Measurements from ENCODE around the gene SKAP2.

SKAP2 gene

GRCh38 chr7:26777385-26777784, 87.0 kb downstream of the SKAP2 start:
- DNase-seq (ENCODE audit: low read depth) = no peak

GRCh38 chr7:26760501-26760900, 103.9 kb downstream of the SKAP2 start:
- no peak for DNase-seq (ENCODE audit: low read depth)

- DNase-seq (ENCODE audit: low read depth) = no peak
Measured at GRCh38 chr7:26759108-26759507, 105.3 kb downstream of the SKAP2 start.

GRCh38 chr7:26743205-26743604, 121.2 kb downstream of the SKAP2 start:
- DNase-seq (ENCODE audit: low read depth) = no peak

- DNase-seq (ENCODE audit: low read depth) = no peak
Measured at GRCh38 chr7:26735976-26736600, 128.3 kb downstream of the SKAP2 start.

- no peak for DNase-seq (ENCODE audit: low read depth)
Measured at GRCh38 chr7:26729150-26729775, 135.1 kb downstream of the SKAP2 start.

GRCh38 chr7:26726051-26726450, 138.3 kb downstream of the SKAP2 start:
- no peak for DNase-seq (ENCODE audit: low read depth)

GRCh38 chr7:26724795-26725194, 139.6 kb downstream of the SKAP2 start:
- no peak for DNase-seq (ENCODE audit: low read depth)

- no peak for DNase-seq (ENCODE audit: low read depth)
Measured at GRCh38 chr7:26723129-26723528, 141.3 kb downstream of the SKAP2 start.

- no peak for DNase-seq (ENCODE audit: low read depth)
Measured at GRCh38 chr7:26721450-26721849, 142.9 kb downstream of the SKAP2 start.

GRCh38 chr7:26718063-26718462, 146.3 kb downstream of the SKAP2 start:
- DNase-seq (ENCODE audit: low read depth) = no peak

GRCh38 chr7:26714438-26714837, 150.0 kb downstream of the SKAP2 start:
- DNase-seq (ENCODE audit: low read depth) = no peak

GRCh38 chr7:26714006-26714405, 150.4 kb downstream of the SKAP2 start:
- DNase-seq (ENCODE audit: low read depth) = no peak

- DNase-seq (ENCODE audit: low read depth) = no peak
Measured at GRCh38 chr7:26709210-26709990, 155.0 kb downstream of the SKAP2 start.

GRCh38 chr7:26705567-26705966, 158.8 kb downstream of the SKAP2 start:
- DNase-seq (ENCODE audit: low read depth) = no peak

GRCh38 chr7:26704786-26705185, 159.6 kb downstream of the SKAP2 start:
- no peak for DNase-seq (ENCODE audit: low read depth)

- DNase-seq (ENCODE audit: low read depth) = no peak
Measured at GRCh38 chr7:26704036-26704435, 160.4 kb downstream of the SKAP2 start.

- no peak for DNase-seq (ENCODE audit: low read depth)
Measured at GRCh38 chr7:26700893-26701292, 163.5 kb downstream of the SKAP2 start.

- no peak for DNase-seq (ENCODE audit: low read depth)
Measured at GRCh38 chr7:26700386-26700785, 164.0 kb downstream of the SKAP2 start.

- DNase-seq (ENCODE audit: low read depth) = no peak
Measured at GRCh38 chr7:26699766-26700165, 164.6 kb downstream of the SKAP2 start.

- no peak for DNase-seq (ENCODE audit: low read depth)
Measured at GRCh38 chr7:26698806-26699205, 165.6 kb downstream of the SKAP2 start.

- DNase-seq (ENCODE audit: low read depth) = no peak
Measured at GRCh38 chr7:26698194-26698593, 166.2 kb downstream of the SKAP2 start.

- DNase-seq (ENCODE audit: low read depth) = no peak
Measured at GRCh38 chr7:26696978-26697377, 167.4 kb downstream of the SKAP2 start.

Measured in stimulated activated CD8-positive, alpha-beta memory T cell treated with anti-CD3 and anti-CD28 coated beads, Interleukin-12 subunit alpha, Interleukin-12 subunit beta, amount 100 ng/mL, for 1 hour (primary cell).